Gastroesophageal sphincter (tissue), 4 donors: ENCODE measurements around the gene ZNF74. TPM values are rescaled to one million over a fixed set of nuclear protein-coding genes. Genes with fewer than 3 reads are reported as not detected.

Source experiments
- ATAC-seq: fragments of 150-250 bp; one replicate; pipeline ENCODE4 v1.9.1; 2016; ENCODE audit warnings: mild to moderate bottlenecking, moderate library complexity
- H3K27ac ChIP-seq, 4 donors: fragments of 200-600 bp; sonication (generic) in 3 of 4; 1 replicate in 3 of 4; 2 replicates in 1 of 4; pipeline ENCODE4 v1.5.1; 2016 to 2019
- H3K27me3 ChIP-seq: fragments of 200-600 bp; sonication (generic); one replicate; pipeline ENCODE4 v1.5.1; 2019
- H3K36me3 ChIP-seq, 2 donors: fragments of 200-600 bp; sonication (generic); one replicate each; pipeline ENCODE4 v1.5.1; 2019; ENCODE audit warnings: control low read depth in 1 of 2
- H3K4me1 ChIP-seq, 3 donors: fragments of 200-600 bp; sonication (generic); 1 replicate in 2 of 3; 2 replicates in 1 of 3; pipeline ENCODE4 v1.5.1; 2016 to 2019; ENCODE audit warnings: control low read depth in 2 of 3
- H3K4me3 ChIP-seq, 2 donors: fragments of 200-600 bp; sonication (generic); one replicate each; pipeline ENCODE4 v1.5.1; 2019; ENCODE audit warnings: mild to moderate bottlenecking in 1 of 2, moderate library complexity in 1 of 2
- H3K9me3 ChIP-seq, 3 donors: fragments of 200-600 bp; sonication (generic); one replicate each; pipeline ENCODE4 v1.5.1; 2017 to 2019; ENCODE audit warnings: control low read depth in 2 of 3
- EP300 ChIP-seq: sonication (generic); formaldehyde crosslinking; IDR thresholded peaks from one replicate; pipeline ENCODE4 v1.6.1; 2017; ENCODE audit warnings: antibody characterized with exemption, mild to moderate bottlenecking
- POLR2A ChIP-seq, 2 donors: fragments of 450-650 bp; IDR thresholded peaks; one replicate each; pipeline ENCODE4 v1.6.1; 2017; ENCODE audit warnings: antibody characterized with exemption in 2 of 2, mild to moderate bottlenecking in 2 of 2, moderate library complexity in 1 of 2
- POLR2AphosphoS5 ChIP-seq: sonication (generic); formaldehyde crosslinking; IDR thresholded peaks from one replicate; pipeline ENCODE4 v1.6.1; 2017; ENCODE audit warnings: antibody characterized with exemption
- WGBS, 2 donors: methylation state at CpG; one replicate each; pipeline ENCODE4 v1.1.5; 2018; ENCODE audit warnings: low coverage in 1 of 2; 5-methylcytosine and 5-hydroxymethylcytosine counted together
- total RNA-seq, 4 donors: library from RNA; depleted of rRNA; stranded (reverse); fragments of >200 nt; gene quantifications; one replicate each; pipeline ENCODE4 v1.1.0, GENCODE V29; 2016
- TF ChIP-seq, protein P1 (sequence below), 4 experiments: fragments of 200-600 bp in 2 of 4; fragments of 450-650 bp in 2 of 4; sonication (generic) in 1 of 4; IDR thresholded peaks; one replicate each; pipeline ENCODE4 v1.5.1; 2017 to 2019; ENCODE audit warnings: antibody characterized with exemption in 4 of 4, mild to moderate bottlenecking in 2 of 4, moderate library complexity in 2 of 4

Gene ZNF74
- total RNA-seq, 4 donors from 2014 or later, result 8.6 to 19.9 (median 11.1) TPM

DNA sequence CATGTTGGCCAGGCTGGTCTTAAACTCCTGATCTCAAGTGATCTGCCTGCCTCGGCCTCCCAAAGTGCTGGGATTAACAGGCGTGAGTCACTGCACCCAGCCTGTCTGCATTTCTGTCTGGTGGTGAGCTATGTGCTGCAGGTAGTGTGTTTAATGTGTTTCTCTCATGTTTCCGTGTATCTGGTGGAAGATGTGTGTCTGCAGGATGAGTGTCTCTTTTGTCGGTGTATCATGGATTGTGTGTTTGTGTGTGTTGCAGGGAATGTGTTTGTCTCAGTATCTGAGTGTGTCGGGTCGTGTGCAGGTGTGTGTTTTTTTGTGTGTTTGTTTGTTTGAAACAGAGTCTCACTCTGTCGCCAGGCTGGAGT is 27.5 kb downstream of the ZNF74 start:
- Histone ChIP-seq H3K9me3 (no peaks in the 10 kb centered on the region), H3K36me3 (peaks cover 0 to 18% of the 10 kb centered on the region in 2 donors), H3K4me3 (no peak overlapping the region), H3K27ac (no peak overlapping the region), H3K4me1 (peaks cover 0 to 48% (median 16%) of the 10 kb centered on the region in 3 donors), H3K27me3 (no peaks in the 10 kb centered on the region)
- no peak for ATAC-seq
- no peak for TF ChIP-seq EP300
- 95 to 100% methylated on average over 1 to 5 of the region's 7 CpGs for WGBS, 2 donors

GRCh38 chr22:20422271-20423007 is 28.5 kb downstream of the ZNF74 start:
- peaks cover 0 to 27% of the 10 kb centered on the region in 2 donors for H3K36me3 ChIP-seq
- no peak for TF ChIP-seq POLR2A (IDR thresholded peaks at IDR 0.05)
- TF ChIP-seq POLR2AphosphoS5, result no peak
- no peak for TF ChIP-seq EP300
- TF ChIP-seq, protein P1, sequence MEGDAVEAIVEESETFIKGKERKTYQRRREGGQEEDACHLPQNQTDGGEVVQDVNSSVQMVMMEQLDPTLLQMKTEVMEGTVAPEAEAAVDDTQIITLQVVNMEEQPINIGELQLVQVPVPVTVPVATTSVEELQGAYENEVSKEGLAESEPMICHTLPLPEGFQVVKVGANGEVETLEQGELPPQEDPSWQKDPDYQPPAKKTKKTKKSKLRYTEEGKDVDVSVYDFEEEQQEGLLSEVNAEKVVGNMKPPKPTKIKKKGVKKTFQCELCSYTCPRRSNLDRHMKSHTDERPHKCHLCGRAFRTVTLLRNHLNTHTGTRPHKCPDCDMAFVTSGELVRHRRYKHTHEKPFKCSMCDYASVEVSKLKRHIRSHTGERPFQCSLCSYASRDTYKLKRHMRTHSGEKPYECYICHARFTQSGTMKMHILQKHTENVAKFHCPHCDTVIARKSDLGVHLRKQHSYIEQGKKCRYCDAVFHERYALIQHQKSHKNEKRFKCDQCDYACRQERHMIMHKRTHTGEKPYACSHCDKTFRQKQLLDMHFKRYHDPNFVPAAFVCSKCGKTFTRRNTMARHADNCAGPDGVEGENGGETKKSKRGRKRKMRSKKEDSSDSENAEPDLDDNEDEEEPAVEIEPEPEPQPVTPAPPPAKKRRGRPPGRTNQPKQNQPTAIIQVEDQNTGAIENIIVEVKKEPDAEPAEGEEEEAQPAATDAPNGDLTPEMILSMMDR (IDR thresholded peaks at IDR 0.05), result no peak
- 51 to 80% methylated on average over 2 to 9 of the region's 21 CpGs for WGBS, 2 donors
- H3K27ac ChIP-seq, result peak overlapping the region in 3 of 4 donors; percentile 35 to 57 (median 37)
- peaks cover 0 to 48% (median 16%) of the 10 kb centered on the region in 3 donors for H3K4me1 ChIP-seq
- H3K4me3 ChIP-seq, result no peak overlapping the region
- H3K9me3 ChIP-seq, result no peaks in the 10 kb centered on the region
- no peak for ATAC-seq
- no peaks in the 10 kb centered on the region for H3K27me3 ChIP-seq

DNA sequence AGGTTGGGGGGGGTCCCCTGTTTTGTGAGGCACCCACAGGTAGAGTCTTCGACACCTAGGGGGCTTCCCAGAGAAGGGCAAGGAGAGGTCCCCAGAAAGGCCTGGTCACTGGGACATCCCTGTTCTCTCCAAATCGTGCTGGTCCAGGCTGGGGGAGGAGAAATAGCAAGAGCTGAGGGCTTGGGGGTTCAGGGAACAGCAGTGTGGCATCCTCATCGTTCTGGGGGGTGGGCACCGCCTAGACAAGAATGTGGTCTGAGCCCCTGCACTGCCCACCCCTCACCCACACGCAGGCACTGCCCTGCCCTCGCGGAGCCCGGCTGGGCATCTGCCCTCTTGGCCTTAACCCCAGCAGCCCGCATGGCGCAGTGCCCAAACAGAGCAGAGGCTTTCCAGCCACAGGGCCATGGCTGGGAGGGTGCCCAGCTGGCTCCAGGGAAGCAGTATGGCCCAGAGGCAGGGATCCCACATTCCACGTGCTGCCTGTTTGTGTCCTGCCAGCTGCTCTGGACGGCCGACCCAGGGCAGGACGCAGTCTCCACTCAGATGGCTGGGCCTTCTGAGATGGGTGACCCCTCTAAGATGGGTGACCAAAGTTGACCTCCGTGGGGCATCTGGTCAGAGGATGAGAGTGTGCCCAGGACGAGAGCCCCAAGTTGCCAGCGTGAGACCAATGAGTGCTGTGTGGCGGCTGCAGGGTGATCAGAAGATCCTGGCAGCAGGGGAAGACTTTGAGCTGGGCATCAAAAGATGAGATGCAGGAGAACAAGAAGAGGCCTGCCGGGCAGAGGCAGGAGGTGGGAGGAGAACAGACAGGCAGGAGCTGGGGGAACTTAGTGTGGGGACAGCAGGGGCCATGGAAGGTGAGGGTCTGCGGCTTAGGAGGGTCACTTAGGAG is 29.3 kb downstream of the ZNF74 start:
- H3K4me3 ChIP-seq, result no peak overlapping the region
- no peaks in the 10 kb centered on the region for H3K27me3 ChIP-seq
- H3K9me3 ChIP-seq, result no peaks in the 10 kb centered on the region
- H3K27ac ChIP-seq, result peak overlapping the region in 3 of 4 donors; percentile 35 to 57 (median 37)
- H3K36me3 ChIP-seq, result peaks cover 0 to 35% of the 10 kb centered on the region in 2 donors
- peak; percentile 60 for ATAC-seq
- H3K4me1 ChIP-seq, result peaks cover 0 to 46% (median 16%) of the 10 kb centered on the region in 3 donors
- WGBS, 2 donors, result 35 to 42% methylated on average over 4 to 5 of the region's 20 CpGs
- peak in 1 of 2 donors; percentile 3 for TF ChIP-seq POLR2A (IDR thresholded peaks at IDR 0.05)
- TF ChIP-seq POLR2AphosphoS5, result peak; percentile 45
- TF ChIP-seq, protein P1 (IDR thresholded peaks at IDR 0.05), result no peak
- TF ChIP-seq EP300, result no peak

DNA sequence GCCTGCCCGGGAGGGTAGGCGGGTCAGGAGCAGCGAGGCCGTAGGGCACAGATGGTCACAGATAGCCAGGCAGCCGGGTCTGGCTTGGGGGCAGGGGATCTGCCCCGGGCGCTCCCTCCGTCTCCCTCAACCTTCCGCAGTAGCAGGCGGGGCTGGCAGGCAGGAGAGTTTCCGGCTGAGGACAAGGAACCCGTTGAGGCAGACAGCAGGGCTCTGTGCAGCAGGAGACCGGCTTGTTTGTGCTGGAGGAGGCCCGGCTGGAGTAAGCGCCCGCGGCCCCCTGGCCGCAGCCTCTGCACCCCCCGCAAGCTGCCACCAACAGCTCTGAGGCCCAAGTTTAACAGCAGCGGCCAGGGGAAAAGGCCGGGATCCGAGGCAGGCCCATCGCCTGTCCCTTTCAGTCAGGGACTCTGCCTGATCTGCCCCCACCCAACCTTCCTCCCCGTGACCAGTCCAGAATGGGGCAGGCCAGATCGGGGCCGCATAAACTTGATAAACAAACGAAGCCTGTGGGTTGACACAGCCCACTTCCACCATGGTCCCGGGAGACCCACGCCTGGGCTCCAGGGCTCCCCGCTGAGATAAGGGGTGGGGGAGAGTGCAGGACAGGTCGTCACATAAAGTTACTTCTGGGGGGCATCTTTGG is 30.1 kb downstream of the ZNF74 start:
- H3K36me3 ChIP-seq, result peaks cover 0 to 43% of the 10 kb centered on the region in 2 donors
- H3K9me3 ChIP-seq, result no peaks in the 10 kb centered on the region
- no peaks in the 10 kb centered on the region for H3K27me3 ChIP-seq
- H3K4me1 ChIP-seq, result peaks cover 0 to 41% (median 16%) of the 10 kb centered on the region in 3 donors
- H3K27ac ChIP-seq, result peak overlapping the region in 3 of 4 donors; percentile 35 to 57 (median 37)
- TF ChIP-seq EP300 (no peak), POLR2A (IDR thresholded peaks at IDR 0.05) (no peak), POLR2AphosphoS5 (no peak)
- TF ChIP-seq, protein P1 (IDR thresholded peaks at IDR 0.05), result no peak
- ATAC-seq, result no peak
- WGBS, 2 donors, result 60 to 70% methylated on average over 1 to 10 of the region's 31 CpGs
- H3K4me3 ChIP-seq, result no peak overlapping the region

- peaks cover 0 to 46% (median 16%) of the 10 kb centered on the region in 3 donors for H3K4me1 ChIP-seq
- no peak overlapping the region for H3K4me3 ChIP-seq
- peaks cover 0 to 48% of the 10 kb centered on the region in 2 donors for H3K36me3 ChIP-seq
- no peak for TF ChIP-seq POLR2AphosphoS5
- TF ChIP-seq, protein P1 (IDR thresholded peaks at IDR 0.05), result no peak
- TF ChIP-seq EP300, result no peak
- TF ChIP-seq POLR2A (IDR thresholded peaks at IDR 0.05), result no peak
- no peaks in the 10 kb centered on the region for H3K9me3 ChIP-seq
- no peaks in the 10 kb centered on the region for H3K27me3 ChIP-seq
- peak overlapping the region in 2 of 4 donors; percentile 37 to 57 for H3K27ac ChIP-seq
- ATAC-seq, result no peak
- 71 to 77% methylated on average over 4 of the region's 15 CpGs for WGBS, 2 donors
Measured at GRCh38 chr22:20424568-20424931, 30.6 kb downstream of the ZNF74 start.
